Skin of body (tissue), 2 donors: Measurements from ENCODE around the gene SAMMSON. TPM values are rescaled to one million over a fixed set of nuclear protein-coding genes. Genes with fewer than 3 reads are reported as not detected.

ENCODE experiments used
- DNase-seq: peaks from one replicate; lab custom pipeline; 2025; lab: John Stamatoyannopoulos, UW
- total RNA-seq: library from RNA; depleted of rRNA; stranded (reverse); fragments of >200 nt; gene quantifications from one replicate; pipeline ENCODE4 v1.2.3, GENCODE V29; 2014

The SAMMSON gene
- total RNA-seq, 1 donor from 2014 or later, result 0.69 TPM

DNA sequence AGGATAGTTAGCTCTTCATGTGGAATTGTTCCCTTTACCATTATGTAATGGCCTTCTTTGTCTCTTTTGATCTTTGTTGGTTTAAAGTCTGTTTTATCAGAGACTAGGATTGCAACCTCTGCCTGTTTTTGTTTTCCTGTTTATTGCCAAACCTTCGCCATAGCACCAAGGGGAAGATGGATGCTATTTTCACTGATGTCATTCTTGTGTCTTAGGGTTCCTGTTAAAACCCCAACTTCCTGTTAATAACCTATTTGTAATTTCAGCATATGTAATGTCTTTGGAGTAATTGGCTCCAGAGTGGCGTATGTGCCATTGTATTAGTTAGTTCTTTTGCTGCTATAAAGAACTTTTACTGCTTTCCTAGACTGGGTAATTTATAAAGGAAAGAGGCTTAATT is 10.8 kb downstream of the SAMMSON start:
- peak; percentile 15 for DNase-seq

- peak; percentile 62 for DNase-seq
Measured at GRCh38 chr3:70011582-70011981, 12.0 kb downstream of the SAMMSON start.

DNA sequence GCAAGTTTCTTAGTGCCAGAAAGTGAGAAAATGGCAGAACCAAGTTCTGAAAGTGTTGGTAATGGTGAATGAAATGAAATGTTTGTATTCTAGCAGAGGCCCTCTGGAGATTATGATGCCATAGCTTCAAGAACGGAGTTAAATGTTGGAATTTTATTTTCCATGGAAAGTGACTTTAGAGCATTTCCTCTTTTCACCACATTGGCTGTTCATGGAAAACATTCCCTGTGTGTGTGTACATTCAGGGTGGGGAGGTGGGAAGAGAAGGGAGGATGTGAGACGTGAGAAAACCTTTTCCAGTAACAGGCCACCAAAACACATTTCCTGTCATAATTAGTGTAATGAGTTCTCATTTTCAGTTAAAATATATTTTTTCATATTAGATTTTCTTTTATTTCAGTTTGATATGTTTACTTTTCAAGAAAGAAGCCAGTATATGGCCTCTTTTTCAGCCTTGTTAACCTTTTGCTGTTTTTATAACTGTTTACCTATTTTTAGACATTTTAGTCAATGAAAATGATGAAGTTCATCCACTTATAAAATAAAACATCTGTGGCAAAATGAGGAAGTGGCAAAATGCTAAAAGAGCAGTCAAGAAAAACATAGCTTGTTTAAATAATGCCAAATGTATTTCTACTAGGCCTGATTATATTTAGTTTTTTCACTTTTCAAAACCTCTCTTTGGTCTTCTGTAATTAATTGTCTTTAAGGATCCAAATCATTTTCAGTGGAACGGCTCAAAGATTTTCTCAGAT is 21.6 kb downstream of the SAMMSON start:
- DNase-seq, result peak; percentile 64

GRCh38 chr3:70028361-70028760 is 28.8 kb downstream of the SAMMSON start:
- DNase-seq, result no peak

DNA sequence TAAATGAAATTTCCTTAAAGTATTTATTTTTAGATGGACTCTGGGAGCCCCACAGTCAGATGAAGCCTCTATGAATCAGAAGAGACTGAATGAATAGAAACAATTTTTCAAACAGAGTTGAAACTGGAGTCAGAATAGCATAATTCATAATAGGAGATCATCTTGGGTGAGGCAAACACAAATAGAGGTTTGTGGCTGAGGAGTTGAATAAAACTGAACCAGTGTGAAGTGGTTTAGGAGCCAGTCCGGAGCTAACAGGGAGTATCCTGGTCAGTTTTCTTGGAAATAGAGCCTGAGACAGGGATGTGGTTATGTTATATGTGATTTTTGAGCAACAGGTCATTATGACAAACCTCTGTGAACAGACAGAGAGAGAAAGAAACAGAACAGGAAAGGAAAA is 39.2 kb downstream of the SAMMSON start:
- DNase-seq, result no peak

GRCh38 chr3:70040386-70040785 is 40.9 kb downstream of the SAMMSON start:
- DNase-seq, result no peak

GRCh38 chr3:70042641-70043040 is 43.1 kb downstream of the SAMMSON start:
- DNase-seq, result no peak

GRCh38 chr3:70049761-70050160 is 50.2 kb downstream of the SAMMSON start:
- DNase-seq, result no peak

DNA sequence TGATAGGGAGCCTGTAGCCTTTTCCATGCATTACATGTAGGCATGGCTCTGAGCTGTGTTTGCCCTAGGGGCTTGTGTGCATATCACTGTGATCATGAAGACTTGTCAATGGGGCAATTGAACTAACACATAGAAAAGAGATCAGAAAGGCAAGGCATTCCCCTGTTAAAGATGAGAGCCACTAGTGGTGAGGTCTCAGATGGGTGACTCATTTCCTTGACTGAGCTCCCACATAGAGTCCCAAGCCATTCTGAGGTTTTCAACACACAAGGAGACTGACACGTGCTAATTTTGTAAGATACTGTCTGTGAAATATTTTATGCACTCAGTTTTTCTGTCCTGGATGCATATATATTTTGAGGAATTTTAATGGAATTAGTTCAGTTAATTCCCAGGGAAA is 53.8 kb downstream of the SAMMSON start:
- no peak for DNase-seq

GRCh38 chr3:70056081-70056480 is 56.5 kb downstream of the SAMMSON start:
- DNase-seq, result no peak

GRCh38 chr3:70057426-70057825 is 57.9 kb downstream of the SAMMSON start:
- no peak for DNase-seq

DNA sequence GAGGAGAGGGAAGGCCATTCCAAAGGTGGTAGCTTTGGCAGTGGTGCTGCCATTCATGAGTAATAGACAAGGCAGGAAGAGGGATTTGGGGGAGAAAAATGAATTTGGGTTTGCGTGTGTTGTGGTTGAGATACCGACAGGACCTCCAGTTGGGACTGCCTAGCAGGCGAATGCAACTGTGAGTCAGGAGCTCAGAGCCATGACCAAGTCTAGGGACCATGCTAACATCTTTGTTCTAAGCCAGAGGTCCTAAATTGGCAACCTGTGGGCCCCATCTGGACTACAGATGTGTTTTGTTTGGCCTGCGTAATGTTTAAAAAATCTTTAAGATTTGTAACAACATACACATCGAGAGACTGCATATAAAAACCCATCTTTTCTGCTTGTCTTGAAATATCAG is 61.6 kb downstream of the SAMMSON start:
- peak; percentile 65 for DNase-seq

DNA sequence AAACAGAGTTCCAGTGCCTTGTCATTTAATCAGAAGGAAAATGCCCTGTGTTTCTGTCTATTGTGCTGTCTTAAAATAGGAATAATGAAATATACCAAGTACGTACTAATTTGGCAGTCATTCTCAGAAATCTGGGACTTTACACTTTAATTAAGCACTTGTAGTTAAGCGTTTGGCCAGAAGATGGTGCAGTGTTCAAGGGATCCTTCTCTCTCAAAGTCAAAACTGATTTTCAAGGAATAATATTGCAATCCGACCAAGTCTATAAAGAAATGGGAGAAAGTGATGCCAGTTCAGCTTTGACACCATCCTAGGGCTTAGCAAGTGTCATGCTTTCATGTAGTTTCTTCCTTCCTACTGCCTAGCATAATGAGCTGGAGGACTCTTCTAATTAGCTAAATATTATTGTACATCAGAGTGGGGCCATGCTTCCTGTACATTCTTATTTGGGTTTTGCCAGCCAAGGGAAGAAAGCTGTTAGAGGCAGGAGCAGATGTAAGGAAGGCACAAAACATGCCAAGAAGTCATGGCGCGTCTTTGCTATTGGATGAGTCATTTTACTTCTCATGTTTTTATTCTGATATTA is 64.8 kb downstream of the SAMMSON start:
- DNase-seq, result peak; percentile 74

- DNase-seq, result no peak
Measured at GRCh38 chr3:70065696-70066253, 66.2 kb downstream of the SAMMSON start.

GRCh38 chr3:70067860-70068521 is 68.5 kb downstream of the SAMMSON start:
- DNase-seq, result no peak

GRCh38 chr3:70069557-70069956 is 70.0 kb downstream of the SAMMSON start:
- no peak for DNase-seq

DNA sequence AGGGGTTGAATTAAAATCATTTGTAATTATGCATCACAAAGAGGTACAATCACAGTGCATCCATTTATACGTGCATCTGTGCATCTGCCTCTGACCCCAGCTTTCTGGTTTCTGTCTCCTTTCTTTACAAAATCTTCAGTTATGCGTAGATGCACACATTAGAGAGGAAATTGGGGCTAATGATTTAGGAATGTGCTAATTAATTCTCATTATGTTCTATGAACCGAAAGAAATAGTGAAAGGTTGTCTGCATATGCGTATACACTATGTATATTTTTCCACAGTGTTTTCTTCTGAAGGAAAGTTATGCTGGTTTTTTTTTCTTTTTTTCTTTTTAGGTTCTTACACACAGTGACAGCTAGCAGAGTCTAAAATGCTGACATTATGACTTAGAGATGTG is 71.6 kb downstream of the SAMMSON start:
- DNase-seq, result no peak

DNA sequence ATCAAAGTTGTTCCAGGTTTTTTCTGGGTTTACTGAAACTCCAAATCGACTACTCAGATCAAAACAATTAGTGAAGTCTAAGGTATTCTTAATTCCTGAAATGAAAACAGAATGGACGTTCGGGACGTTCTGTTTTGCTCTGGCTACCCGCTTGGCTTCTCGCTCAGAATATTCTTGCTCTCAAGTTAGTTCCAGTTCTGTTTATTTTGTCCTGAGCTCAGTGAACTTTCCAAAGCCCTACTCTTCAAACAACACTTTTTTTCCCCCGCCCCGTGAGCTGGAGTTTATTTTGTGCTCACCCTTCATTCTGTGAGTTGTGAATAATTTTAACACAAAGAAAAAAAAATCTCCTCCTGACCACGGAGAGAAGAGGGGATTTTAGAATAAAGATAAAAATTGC is 72.6 kb downstream of the SAMMSON start:
- no peak for DNase-seq

DNA sequence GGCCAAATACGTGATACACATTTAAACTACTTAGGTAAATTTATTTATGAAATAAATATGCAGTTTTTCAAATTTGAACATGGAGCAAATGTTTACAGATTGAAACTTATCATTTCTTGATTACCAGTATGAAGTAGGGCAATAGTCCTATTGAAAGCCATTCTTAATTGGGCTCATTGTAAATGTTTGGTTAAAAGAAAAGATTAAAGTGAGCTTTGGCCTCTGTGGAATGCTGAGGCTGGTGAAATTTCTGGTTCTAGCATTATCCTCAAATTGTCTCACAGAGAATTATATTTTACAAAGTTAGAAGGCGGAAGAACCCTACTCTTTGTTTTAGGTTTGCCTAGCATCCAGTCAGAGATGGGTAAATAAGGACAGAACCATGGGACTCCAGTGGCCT is 73.2 kb downstream of the SAMMSON start:
- no peak for DNase-seq

DNA sequence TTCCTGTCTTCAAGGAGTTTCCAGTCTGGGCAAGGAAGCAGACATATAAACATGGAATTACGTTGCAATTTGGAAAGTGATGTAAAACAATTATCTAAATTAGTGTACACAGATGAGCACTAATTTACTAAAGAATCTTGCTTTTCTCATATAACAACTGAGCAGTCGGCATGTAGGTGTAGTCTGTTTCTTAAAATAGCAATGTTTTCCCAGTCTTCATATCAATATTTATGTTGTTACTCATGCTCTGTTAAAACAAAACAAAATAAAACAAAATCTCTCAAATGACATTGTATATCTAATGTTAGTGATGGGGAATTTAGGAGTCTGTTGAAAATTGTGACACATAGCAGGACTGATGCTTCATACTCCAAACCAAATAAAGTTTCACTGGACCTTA is 75.6 kb downstream of the SAMMSON start:
- no peak for DNase-seq

- no peak for DNase-seq
Measured at GRCh38 chr3:70076396-70076795, 76.9 kb downstream of the SAMMSON start.

- DNase-seq, result peak; percentile 40
Measured at GRCh38 chr3:70078778-70079177, 79.2 kb downstream of the SAMMSON start.
